Brain microvascular endothelial cell (primary cell): ENCODE results near the gene NELFE.

Source experiments
- DNase-seq: peaks from one replicate; pipeline ENCODE4 v3.0.0-alpha.2; 2020
- H3K27ac ChIP-seq: fragments of 250-450 bp; sonication (Bioruptor Pico); 2 replicates; pipeline ENCODE4 v1.5.1; 2020; ENCODE audit warnings: mild to moderate bottlenecking, moderate library complexity
- H3K27me3 ChIP-seq: fragments of 250-450 bp; sonication (Bioruptor Pico); replicated peaks from 2 replicates; pipeline ENCODE4 v1.5.1; 2020; ENCODE audit warnings: mild to moderate bottlenecking
- H3K36me3 ChIP-seq: fragments of 250-450 bp; sonication (Bioruptor Pico); replicated peaks from 2 replicates; pipeline ENCODE4 v1.5.1; 2020; ENCODE audit warnings: mild to moderate bottlenecking
- H3K4me3 ChIP-seq: 2 replicates; pipeline ENCODE4 v1.5.1; 2011; ENCODE audit warnings: low read depth, mild to moderate bottlenecking, control low read depth, low read length, moderate library complexity
- CTCF ChIP-seq: IDR thresholded peaks from 2 replicates; pipeline ENCODE4 v1.5.1; 2011; ENCODE audit warnings: low read depth, mild to moderate bottlenecking, moderate library complexity, low read length, control low read depth, inconsistent platforms; ENCODE audit errors: missing control alignments
- in situ Hi-C: cut with HindIII; loops from 2 replicates; pipeline ENCODE4 v1.10.0; 2017; ENCODE audit warnings: low sequenced_read_pairs, low pct_ligation_motif_present

NELFE gene

GRCh38 chr6:31947864-31948263, 10.9 kb downstream of the NELFE start:
- TF ChIP-seq CTCF: no peak
- no peak for DNase-seq

GRCh38 chr6:31947070-31947675, 11.6 kb downstream of the NELFE start:
- no peak for TF ChIP-seq CTCF

More at GRCh38 chr6:31947864-31948263, 10.9 kb downstream of the NELFE start:
- H3K36me3 ChIP-seq: peaks cover 18% of the 10 kb centered on the region
- no peaks in the 10 kb centered on the region for H3K27me3 ChIP-seq
- no peak overlapping the region for H3K27ac ChIP-seq
- H3K4me3 ChIP-seq: no peak overlapping the region
- in situ Hi-C loops: no loop called here

GRCh38 chr6:31946370-31946885, 12.3 kb downstream of the NELFE start:
- no peak for DNase-seq
- Histone ChIP-seq H3K4me3 (no peak overlapping the region), H3K27me3 (no peaks in the 10 kb centered on the region), H3K27ac (no peak overlapping the region), H3K36me3 (peaks cover 7% of the 10 kb centered on the region)
- no peak for TF ChIP-seq CTCF
- in situ Hi-C loops: no loop called here

More at GRCh38 chr6:31947070-31947675, 11.6 kb downstream of the NELFE start:
- no peaks in the 10 kb centered on the region for H3K27me3 ChIP-seq
- H3K36me3 ChIP-seq: peaks cover 14% of the 10 kb centered on the region
- H3K27ac ChIP-seq: no peak overlapping the region
- no peak for DNase-seq
- in situ Hi-C loops: no loop called here
- no peak overlapping the region for H3K4me3 ChIP-seq

- Histone ChIP-seq H3K36me3 (no peaks in the 10 kb centered on the region), H3K27ac (peak within 1 kb of the TSS; percentile 63), H3K27me3 (no peaks in the 10 kb centered on the region), H3K4me3 (no peak within 1 kb of the TSS)
- no peak for TF ChIP-seq CTCF
- in situ Hi-C loops: no loop called here
- peak; percentile 81 for DNase-seq
These were observed 13.0 kb downstream of the NELFE start, which contains the start of gene CFB for GRCh38 chr6:31945507-31946369. Gene CFB (plus strand): TSS chr6:31946095. CDS start chr6:31946222, 127 bp downstream.

- Histone ChIP-seq H3K27ac (no peak overlapping the region), H3K36me3 (no peaks in the 10 kb centered on the region), H3K4me3 (no peak overlapping the region), H3K27me3 (no peaks in the 10 kb centered on the region)
- in situ Hi-C loops: no loop called here
- TF ChIP-seq CTCF: no peak
- DNase-seq: no peak
These were observed 13.6 kb downstream of the NELFE start for GRCh38 chr6:31945154-31945506.
